GM18508 (cell line): ENCODE results near the gene POLR1E.
"Not testable (repeated sequence)": the region's sequence is repeated elsewhere in the genome, so short reads cannot be mapped to it uniquely, and the experiment has no call there.

Source experiments
- ATAC-seq: cut with Tn5 transposase; IDR thresholded peaks from one replicate; pipeline ENCODE4 v1.9.1; 2021; ENCODE audit warnings: moderate number of reproducible peaks; ENCODE audit not compliant: insufficient read depth, unreplicated experiment

The POLR1E gene

DNA sequence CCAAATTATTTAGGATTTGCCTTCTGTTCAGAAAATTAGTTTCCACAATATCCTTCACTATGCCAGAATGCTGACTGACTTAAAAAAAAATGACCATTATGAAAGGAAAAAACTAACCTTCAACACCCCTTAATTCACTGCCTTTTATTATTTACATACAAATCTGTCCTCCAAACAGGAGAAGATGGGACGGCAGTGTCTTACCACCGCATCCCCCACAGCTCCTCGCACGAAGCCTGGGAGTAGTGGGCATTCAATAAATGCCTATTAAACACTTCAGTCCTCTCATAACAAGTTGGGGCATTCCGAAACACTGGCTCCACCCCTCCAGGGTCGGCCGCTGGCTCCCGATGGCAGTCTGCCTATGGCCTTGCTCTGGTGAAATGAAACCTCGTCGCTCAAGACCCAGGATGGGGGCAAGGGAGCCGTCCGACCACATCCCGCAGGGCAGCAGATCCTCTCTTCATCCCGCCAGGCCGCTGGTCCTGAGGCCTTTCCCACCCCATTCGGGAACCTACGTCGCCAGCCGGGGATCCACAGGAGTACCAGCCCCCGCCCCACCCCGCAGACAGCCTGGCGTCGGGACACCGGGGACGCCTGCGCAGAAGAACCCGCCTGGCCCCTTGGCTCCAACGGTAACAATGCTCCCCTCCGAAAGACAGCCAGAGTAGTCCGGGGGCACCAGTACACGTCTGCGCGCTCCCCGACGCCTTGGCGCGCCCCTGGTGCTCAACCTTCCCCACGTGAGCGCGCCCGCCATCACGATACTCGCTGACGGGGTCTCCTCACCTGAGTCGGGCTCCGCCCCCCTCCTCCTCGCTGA lies 21.1 kb upstream of the POLR1E start:
- peak; percentile 14 for ATAC-seq

DNA sequence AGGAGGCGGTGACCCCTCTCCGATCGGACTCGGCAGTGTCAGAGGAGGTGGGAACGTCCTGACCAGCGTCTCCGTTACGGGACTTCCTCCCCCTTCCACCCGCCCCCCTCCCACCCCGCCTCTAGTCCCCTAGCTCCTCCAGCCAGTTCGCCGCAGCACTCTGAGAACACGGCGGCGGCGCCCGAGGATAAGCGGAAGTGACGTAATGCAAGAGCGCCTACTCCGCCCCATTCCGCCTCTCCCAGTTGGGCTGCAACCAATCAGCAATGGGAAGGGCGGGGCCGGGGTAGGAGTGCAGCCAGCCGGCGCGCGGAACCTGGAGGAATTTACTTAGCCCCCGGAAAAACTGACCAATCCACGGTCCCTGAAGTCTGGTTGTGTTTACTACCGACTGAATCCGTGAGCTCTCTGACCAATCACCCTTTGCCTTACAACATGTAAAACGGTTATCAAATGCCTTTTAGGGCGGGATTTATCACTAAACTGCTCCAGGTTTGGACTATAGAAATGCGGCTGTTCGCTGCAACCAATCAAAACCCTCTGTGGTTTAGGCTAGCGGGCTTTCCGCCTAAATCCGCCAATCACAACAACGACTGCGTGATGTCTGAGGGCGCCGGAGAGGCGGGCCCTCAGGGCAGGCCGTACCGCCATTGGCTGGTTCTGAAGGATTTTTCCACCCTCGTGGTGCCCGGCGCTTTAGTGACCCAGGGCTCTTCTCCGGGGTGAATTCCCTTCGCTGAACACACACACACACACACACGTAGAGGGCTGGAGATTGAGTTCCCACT lies 20.3 kb upstream of the POLR1E start, which contains the start of gene ZBTB5:
Gene ZBTB5 (minus strand): TSS at position 202 of the 788 bp plus-strand sequence. CDS start 22,899 bp downstream, outside the sequence.
- peak; percentile 85 for ATAC-seq

DNA sequence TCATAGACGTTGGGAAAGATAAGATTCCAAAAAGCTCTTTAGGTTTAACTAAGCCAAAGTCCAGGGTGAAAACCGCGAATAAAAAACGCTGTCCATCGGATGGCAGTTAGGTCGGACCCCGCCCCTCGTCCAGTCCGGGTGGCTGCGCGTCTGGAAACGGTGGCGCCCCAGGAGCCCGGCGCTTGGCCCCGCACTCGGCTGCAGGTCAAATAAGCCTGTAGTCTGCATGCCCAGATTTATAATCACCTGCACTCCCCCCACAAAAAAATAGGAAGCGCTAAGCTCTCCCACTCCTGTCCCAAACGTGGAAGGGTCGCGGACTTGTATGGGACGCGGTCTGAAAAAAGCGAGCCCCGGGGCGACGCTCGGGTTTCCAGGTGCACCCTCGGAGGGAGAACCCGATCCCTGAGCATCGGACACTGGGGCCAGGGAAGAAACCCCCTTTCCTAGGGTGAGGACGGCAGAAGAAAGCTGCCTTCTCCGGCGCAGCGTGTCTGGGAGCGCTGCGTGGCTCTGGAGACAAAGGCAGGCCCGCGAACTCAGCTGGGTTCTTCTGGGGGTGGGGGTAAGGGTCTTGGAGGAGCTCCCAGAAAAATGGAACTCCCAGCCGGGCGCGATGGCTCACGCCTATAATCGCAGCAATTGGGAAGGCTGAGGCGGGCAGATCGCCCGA lies 19.6 kb upstream of the POLR1E start:
- no peak for ATAC-seq

DNA sequence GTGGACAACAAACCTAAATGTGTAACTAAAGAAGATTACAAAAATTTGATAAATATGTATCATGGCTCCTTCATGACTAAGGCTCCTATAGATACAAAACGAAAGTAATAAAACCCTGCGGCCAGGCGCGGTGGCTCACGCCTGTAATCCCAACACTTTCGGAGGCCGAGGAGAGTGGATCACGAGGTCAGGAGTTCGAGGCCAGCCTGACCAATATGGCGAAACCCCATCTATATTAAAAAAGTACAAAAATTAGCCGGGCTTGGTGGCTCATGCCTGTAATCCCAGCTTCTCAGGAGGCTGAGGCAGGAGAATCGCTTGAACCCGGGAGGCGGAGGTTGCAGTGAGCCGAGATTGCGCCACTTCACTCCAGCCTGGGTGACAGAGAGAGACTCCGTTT lies 18.2 kb upstream of the POLR1E start:
- not testable (repeated sequence) for ATAC-seq

DNA sequence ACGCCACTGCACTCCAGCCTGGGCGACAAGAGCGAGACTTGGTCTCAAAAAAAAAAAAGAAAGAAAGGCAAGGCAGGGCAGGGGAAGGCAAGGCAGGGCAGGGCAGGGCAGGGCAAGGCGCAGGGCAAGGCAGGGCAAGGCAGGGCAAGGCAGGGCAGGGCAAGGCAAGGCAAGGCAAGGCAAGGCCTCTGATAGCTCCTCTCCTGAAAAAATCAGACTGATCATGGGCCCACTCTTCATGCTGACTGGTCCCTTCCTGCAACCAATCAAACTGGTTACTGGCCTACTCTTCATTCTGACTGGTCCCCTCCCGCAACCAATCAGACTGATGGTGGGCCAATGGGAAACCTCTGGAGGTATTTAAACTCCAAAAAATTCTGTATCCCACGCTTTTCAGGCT lies 17.1 kb upstream of the POLR1E start:
- ATAC-seq = no peak

DNA sequence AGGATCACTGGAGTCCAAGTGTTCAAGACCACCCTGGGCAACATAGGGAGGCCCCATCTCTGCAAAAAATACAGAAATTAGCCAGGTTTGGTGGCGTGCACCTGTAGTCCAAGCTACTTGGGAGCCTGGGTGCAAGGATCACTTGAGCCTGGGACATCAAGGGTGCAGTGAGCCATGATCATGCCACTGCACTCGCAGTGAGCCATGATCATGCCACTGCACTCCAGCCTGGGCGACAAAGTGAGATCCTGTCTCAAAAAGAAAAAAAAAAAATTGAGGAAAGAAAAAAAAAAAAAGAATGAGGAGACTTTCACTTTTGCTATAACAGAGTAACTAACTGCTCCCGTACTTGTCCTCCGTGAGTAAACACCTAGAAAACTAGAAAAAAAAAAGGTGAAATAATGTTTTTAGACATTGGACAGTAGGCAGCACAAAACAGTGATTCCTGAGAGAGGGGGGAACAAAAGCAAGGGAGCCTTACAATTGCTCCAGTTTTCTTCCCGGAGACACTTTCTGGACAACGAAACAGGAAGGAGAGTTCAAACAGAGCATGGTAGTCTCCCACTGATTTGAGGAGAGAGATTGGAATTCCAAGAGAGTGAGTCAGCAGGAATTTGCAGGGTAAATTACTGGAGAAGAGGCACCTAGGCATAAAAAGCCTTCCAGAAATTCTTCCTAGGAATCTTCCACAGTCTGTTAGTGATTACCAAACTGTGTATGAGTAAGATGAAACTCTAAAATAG lies 13.6 kb upstream of the POLR1E start:
- ATAC-seq = no peak

DNA sequence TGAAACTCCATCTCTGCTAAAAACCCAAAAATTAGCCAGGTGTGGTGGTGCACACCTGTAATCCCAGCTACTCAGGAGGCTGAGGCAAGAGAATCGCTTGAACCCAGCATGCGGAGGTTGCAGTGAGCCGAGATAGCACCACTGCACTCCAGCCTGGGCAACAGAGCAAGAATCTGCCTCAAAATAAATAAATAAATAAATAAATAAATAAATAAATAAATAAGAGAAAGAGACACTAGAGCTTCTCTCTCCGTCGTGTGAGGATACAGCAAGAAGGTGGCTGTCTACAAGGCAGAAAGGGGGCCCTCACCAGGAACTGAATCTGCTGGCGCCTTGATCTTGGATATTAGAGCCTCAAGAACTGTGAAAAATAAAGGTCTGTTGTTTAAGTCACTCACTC lies 11.8 kb upstream of the POLR1E start:
- not testable (repeated sequence) for ATAC-seq

DNA sequence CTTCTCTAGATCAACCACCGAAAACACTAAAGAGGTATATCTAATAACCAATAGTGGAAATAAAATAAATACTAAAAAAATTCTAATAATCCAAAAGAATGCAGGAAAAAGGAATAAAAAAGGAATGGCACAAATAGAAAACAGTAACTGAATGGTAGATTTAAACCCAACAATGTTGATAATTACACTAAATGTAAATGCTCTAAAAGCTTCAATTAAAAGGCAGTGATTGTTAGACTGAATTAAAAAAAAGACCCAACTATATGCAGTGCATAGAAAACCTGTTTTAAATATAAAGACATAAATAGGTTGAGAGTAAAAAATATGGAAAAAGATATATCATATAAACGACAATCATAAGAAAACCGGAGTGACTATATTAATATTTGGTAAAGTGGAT lies 11.3 kb upstream of the POLR1E start:
- no peak for ATAC-seq

DNA sequence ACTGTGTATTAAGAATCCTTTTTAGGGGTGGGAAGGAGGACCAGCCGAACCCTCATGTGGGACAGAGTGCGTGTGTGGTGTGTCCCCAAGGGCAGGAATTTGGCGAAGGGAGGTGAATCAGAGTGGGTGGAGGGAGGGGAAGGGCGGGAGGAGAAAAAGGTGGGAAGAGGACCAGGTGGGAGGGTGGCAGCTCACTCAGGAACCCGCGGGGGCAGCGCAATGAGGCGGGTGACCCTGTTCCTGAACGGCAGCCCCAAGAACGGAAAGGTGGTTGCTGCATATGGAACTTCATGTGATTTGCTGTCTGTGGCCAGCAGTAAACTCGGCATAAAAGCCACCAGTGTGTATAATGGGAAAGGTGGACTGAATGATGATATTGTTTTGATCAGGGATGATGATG lies 8.8 kb upstream of the POLR1E start:
- no peak for ATAC-seq

DNA sequence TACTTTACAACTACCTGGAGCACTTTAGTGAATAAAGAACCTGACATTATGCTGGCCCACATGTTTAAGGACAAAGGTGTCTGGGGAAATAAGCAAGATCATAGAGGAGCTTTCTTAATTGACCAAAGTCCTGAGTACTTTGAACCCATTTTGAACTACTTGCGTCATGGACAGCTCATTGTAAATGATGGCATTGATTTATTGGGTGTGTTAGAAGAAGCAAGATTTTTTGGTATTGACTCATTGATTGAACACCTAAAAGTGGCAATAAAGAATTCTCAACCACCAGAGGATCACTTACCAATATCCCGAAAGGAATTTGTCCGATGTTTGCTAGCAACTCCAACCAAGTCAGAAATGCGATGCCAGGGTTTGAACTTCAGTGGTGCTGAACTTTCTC lies 8.3 kb upstream of the POLR1E start:
- ATAC-seq = not testable (repeated sequence)

DNA sequence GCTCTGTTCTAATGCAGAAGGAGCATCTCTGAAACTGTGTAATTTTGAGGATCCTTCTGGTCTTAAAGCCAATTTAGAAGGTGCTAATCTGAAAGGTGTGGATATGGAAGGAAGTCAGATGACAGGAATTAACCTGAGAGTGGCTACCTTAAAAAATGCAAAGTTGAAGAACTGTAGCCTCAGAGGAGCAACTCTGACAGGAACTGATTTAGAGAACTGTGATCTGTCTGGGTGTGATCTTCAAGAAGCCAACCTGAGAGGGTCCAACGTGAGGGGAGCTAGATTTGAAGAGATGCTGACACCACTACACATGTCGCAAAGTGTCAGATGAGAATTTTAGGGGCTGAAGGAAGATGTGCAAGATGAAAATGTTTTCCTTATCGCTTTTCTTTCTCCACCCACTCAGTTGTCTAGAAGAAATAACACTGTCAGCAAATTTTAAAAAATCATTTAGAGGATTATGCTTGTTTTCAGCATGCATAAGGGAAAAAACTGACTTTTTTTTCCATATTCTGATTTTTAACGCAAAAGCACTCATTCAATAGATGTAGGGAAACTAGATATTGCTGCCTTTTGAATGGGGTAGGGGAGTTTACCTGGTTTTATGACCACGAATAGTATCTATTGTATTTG lies 7.6 kb upstream of the POLR1E start:
- ATAC-seq = not testable (repeated sequence)

DNA sequence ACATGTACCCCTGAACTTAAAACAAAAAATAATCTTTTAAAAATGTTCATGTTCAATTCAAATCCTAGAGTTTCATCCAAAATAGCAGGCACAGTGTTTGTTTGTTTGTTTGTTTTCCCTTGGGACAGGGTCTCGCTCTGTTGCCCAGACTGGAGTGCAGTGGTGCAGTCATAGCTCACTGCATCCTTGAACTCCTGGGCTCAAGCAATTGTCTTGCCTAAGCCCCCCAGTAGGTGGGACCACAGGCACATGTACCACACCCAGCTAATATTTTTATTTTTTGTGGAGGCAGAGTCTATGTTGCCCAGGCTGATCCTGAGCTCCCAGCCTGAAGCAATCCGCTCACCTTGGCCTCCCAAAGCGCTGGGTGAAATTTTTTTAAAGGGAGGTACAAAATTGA lies 5.0 kb upstream of the POLR1E start:
- no peak for ATAC-seq

DNA sequence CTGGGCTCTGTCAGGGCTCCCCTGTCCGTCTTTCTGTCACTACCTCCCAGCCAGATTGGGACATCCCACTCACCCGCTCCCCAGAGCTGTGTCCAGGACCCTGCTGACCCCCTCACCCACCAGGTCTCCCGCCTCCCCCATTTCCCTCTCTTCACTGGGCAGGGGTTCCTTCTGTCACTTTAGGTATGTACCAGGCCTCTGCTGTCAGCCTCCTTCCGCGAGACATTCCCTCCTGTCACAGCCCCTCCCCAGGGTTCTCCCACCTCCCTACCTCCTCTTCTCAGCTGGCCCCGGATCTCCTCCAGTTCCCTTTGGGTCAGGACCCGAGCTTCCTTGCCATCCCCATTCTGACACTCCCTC lies 488 bp downstream of the POLR1E start:
- ATAC-seq = no peak

DNA sequence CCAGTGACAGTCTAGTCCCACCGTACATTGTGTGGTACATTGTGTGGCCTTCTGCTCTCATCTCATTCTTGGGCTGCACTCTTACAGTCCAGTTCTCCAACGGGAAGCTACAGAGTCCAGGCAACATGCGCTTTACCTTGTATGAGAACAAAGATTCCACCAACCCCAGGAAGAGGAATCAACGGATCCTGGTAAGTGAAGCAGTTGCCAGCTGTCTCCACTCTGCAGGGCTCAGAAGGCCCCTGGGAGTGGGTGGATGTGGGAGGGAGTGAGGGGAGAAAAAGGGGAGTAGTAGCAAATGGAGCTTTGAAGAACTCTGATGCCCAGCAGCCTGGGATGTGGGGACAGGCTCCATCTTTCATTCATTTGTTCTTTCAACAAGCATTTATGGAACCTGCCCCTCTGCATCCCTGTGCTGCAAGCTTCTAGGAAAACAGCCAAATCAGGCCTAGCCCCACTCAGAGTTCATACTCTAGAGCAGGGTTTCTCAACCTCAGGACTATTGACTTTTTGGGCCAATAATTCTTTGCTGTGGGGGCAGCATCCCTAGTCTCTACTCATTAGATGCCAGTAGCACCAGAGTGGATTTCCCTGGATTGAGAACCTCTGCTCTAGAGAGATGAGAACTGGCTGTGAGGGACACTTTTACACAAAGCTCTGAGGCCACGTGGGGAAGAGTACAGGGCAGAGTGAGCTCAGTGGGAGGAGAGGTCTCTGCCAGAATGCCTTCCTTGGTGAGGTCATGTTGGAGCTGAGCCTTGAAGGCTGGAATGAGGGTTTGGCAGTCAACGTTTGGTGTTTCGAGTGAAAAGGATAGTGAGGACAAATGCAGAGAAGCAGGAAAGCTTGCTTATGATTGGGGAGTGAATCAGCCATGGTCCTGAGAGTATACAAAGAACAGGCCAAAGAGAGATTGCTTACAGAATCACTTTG lies 1.1 kb downstream of the POLR1E start:
- ATAC-seq = no peak

DNA sequence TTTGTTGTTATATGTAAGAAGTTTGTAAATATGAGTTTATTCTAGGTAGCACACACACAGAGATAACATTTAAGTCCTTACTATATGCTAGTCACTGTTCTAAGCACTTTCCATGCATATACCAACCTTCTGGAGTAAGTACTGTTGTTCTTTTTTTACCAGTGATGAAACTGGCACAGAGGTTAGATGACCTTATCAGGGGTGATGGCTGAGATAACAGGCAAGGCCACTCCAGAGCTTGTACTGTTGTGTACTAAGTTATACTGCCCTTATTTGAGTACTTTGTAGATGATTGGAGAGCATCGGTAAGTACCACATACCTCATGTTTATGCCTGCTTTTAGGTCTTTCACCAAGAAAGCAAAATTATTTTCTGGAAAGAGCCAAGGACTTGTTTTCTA lies 6.2 kb downstream of the POLR1E start:
- no peak for ATAC-seq

DNA sequence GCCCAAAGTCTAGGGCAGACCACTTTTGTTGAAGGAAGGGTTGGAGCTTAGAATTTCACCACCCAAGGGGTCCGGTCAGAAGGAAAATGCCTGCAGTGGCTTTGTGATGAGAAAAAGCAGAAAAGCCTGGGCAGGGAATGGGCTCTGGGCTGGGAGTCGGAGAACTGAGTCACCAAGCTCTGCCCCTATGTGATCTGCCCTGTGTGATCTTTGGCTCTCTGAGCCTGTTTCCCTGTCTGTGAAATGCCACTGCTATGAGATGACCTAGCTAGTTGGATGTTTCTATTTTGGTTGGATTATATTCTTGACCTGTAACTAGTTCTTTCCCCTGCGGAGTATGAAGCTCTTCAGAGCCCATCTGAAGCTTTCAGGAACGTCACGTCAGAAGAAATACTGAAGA lies 9.8 kb downstream of the POLR1E start:
- no peak for ATAC-seq

DNA sequence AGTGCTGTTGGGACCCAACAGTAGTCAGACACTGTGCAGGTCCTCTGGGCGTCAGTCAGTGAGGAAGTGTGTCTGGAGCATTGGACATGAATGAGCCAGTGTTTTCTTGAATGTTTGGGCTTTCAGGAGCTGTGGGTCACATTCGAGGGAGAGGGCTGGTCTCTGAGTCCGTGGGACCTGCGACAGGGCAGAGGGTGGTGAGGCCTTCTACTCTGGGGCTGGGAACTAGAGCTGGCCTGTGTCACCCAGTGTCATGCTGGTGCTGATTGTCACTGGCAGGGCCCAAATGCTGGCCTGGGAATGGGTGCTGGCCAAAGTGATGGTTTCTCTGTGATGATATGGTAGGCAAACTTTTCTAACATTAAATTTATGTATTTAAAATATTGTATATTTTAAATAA lies 10.3 kb downstream of the POLR1E start:
- ATAC-seq = no peak

DNA sequence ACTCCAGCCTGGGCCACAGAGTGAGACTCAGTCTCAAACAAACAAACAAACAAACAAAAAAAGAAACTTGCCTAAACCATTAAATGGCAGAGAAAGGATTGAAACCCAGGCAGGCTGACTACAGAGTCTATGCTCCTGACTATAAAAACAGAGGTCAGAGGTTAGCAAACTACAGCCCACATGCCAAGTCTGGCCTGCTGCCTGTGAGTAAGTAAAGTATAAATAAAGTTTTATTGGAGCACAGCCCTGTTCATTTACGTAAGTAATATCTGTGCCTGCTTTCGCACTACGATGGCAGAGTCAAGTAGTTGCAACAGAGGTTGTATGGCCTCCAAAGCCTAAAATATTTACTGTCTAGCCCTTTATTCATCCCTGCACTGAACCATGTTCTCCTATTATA lies 11.6 kb downstream of the POLR1E start:
- ATAC-seq = no peak

DNA sequence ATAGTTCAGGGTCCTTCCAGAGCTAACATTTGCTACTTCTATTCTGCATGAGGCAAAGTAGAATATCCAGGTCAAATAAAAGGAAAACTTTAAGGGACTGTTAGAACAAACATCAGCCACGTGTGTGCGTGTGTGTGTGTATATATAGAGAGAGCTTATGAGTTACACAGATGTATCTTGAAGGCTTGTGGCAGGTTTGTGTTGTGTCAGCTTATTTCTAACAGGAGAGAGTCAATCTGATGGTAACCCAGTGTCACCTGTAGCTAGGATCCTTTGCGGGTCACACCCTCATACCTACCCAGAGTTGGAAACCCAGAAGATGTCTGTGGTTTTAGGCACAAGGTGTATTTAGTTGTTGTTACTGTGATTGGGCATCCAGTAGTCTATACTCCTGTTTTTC lies 12.7 kb downstream of the POLR1E start:
- no peak for ATAC-seq
